HG03066 (cell line): ENCODE measurements around the gene PRKACA.

Experiments
- ATAC-seq: cut with Tn5 transposase; IDR thresholded peaks from one replicate; pipeline ENCODE4 v1.9.1; 2021; ENCODE audit warnings: low read depth; ENCODE audit not compliant: unreplicated experiment

The PRKACA gene

DNA sequence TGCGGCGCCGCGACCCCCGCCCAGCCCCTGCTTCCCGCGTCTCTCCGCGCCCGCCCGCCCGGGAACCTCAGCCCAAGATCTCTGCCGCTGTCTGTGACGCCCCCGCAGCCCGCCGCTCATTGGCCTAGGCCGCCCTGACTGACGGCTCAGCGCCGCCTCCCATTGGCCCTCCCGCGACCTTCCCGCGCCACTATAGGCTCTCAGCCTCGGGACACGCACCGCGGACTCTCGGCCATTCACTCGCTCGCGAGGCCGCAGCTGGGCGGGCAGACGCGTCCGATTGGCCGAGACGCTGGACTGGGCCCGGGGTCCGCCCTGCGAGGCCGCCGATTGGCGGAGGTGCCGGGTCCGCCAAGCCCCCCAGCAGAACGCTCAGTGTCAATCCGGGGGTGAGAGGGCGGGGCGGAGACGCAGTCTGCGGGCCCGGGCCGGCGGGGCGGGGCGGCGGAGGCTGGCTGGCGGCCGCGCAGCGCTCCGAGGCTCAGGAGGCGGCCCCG, at the start of gene PRKACA:
TSS of gene PRKACA (minus strand) at position 95 of the 497 bp plus-strand sequence. CDS start 215 bp downstream, outside the sequence.
- ATAC-seq = peak; percentile 81

DNA sequence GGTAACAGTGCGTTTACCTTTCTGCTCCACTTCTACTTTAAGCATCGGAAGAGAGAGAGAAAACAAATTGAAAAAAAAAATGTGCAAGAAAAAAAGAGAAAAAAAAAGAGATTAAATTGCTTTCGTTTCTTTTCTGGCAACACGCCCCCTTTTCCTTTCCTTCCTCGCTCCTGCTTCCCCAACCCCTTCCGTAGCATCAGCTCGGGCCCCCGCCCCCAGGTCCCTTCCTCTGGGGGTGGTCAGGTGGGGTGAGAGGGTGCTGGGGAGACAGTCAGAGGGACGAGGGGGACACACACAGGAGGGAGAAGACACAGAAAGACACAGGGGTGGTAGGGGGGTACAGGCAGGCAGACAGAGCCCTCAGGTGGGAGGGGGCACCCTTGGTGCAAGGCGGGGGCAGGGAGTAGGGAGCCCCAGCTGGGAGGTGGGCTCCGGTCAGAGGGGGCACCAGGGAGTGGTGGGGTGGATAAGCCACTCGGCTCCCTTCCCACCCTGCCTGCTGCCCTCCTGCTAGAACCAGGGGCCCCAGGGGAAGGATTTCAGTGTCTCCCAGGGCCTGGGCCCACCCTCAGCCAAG, 49.5 kb upstream of the PRKACA start:
- no peak for ATAC-seq

DNA sequence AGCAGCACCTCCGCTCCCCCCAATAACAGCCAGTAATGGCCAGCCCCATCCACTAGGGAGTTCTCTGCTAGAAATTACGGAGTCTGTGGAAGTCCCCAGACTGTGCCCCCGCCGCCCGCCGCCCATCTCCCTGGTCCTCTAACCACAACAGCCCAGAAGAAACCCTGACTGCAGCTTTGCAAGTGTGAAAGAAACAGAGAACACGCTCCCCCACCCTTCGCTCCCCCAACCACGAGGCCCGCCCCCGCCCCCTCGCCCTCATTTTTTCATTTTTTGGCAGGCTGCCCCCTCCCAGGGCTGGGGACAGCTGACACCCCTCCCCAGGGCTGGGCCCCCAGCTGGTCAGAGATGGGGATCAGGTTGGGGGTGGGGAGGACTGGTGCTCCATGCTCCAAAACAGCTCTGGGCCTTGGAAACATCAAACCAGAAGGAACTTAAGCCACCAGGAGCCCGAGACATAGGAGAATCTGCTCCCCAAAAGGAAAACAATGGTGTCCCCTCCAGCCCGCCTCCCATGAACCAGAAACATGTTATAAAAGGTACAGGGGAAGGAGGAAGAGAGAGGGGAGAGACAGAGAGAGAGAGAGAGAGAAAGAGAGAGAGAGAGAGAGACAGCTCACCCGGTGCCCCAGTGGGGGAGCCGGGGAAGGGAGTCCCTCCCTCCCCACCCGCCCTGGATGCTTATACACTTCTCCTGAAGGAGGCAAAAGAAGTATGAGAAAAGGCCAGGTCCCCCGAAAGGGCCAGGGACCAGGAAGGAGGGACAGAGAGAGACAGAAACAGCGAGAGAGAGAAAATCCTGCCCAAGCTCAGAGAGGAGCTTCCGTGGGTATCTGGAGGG, 48.6 kb upstream of the PRKACA start:
- no peak for ATAC-seq

DNA sequence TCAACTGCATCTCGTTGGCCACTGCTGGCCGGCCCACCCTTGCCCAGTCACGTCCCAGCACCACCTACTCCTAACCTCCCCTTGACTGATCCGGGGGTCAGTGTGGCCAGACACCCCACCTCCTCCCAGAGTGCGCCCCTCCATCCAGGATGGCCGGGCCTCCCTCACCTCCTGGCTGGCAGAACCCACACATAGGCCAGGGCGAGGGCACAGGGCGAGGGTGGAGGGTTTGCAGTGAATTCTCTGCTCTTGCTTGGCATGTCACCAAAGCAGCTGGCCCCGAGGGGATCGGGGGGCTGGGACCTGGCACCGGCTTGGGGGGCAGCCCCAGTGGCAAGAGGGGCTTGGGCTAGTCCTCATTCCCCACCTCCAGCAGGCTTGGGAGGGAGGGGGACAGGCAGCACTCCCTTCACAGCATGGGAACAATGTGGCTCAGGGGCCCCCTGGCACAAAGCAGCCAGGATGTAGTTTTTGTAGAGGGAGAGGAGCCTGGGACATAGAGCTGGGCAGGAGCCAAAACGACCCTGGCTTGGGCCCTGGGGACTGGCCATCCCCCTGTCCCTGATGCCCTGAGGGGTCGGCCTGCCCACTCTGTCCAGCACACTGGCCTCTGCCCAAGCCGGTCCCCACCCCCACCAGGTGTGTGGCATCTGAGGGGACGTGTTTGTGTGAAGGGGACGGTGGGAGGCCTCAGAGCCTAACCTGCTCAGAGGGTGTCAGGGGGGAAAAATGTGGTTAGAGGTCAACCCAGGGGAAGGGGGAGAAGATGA, 47.3 kb upstream of the PRKACA start:
- no peak for ATAC-seq

DNA sequence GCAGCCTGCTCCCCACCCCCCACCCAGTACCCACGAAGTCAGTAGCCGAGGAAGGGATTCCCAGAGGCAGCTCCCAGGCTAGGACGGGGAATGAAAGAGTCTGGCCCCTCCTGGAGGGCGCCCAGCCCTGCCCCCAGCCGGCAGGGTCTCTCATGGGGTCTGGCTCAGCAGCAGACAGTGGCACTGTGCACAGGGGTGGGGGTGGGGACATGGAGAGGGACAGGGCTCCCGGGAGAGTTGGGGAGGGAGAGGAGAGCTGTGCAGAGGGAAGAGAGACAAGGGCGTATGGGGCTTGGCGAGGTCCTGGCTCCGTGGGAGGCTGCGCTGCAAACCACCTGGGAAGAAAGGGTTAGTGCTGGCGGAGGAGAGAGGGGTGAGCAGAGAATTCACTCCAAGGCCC, 46.5 kb upstream of the PRKACA start:
- no peak for ATAC-seq

DNA sequence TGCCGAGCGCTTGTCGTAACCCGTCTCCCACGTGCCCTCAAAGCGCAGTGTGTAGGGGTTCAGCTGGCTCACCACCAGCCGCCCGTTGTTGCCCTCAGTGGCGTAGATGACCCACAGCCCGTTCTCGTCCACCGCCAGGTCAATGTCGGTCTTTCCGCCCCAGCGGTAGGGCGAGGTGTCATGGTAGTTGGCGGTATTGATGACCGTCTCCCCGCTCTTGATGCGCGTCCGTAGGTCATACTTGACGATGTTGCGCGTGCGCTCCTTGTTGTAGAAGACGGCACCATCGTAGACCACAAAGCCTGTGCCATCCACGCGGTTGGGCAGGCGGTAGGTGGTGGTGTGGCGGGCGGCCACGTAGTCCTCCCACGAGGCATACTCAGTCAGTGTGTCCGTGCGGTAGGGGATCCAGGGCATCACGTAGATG, 45.3 kb upstream of the PRKACA start:
- no peak for ATAC-seq

DNA sequence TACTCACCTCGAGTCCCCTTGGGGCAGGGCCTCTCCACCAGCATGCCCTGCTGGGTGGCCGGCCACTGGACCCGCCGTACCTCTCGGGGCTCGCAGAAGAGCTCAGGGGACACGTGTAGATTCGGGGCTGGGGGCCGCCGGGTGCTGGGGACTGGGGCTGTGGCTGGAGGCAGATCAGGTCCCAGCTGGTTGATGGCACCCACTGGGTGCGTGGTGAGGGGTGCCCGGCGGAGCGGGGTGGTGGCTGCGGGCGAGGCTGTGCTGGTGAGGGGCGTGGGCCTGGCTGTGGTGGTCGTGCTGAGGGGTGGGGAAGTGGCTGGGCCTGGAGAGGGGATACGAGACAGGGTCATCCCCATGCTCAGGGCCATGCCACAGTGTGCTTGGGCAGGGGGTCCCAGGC, 43.7 kb upstream of the PRKACA start:
- no peak for ATAC-seq

DNA sequence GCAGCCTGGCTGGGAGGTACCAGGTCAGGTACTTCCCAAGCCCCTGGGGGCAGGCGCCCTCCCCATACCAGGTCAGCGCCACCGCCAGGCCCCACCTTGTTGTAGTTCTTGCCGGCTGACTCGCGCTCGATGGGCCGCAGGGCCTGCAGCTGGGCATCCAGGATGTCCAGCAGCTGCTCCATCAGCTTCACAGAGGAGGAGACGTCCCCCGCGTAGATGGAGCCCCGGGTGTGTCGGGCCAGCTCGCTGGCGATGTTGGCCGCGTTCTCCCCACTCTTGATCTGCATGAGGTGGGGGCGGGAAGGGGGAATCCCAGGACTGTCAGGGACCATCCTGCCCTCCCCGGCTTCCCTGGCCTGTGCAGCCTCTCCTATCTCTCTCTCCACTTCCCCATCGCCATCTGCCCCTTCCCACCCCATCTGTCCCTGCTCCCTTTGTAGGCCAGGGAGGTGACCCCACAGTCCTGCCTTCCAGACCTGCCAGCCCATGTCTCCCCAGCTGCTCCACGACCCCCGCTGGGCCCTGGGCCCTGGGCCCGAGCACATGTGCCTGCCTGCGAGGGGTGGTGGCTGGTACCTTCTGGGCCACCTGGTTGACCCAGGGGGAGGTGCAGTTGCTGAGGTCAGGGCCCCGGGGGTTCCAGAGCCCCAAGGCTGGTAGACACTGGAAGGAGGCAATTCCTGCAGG, 42.6 kb upstream of the PRKACA start:
- no peak for ATAC-seq

DNA sequence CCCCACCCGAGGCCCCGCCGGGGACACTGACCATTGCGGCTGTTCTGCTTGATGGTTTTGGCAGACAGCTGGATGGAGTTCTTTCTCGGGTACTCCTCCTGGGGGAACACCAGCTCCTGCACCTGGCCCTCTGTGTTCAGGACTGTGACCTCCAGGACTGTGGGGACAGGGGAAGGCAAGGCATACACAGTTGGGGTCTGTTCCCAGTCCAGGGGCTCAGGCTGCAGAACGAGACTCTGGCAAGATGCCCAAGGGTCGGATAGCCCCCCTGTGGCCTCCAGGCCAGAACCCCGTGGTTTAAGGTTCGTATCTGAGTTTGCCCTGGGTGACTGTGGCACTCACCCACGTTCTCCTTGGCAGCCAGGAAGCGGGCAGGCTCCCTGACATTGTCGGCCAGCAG, 41.5 kb upstream of the PRKACA start:
- ATAC-seq = no peak

DNA sequence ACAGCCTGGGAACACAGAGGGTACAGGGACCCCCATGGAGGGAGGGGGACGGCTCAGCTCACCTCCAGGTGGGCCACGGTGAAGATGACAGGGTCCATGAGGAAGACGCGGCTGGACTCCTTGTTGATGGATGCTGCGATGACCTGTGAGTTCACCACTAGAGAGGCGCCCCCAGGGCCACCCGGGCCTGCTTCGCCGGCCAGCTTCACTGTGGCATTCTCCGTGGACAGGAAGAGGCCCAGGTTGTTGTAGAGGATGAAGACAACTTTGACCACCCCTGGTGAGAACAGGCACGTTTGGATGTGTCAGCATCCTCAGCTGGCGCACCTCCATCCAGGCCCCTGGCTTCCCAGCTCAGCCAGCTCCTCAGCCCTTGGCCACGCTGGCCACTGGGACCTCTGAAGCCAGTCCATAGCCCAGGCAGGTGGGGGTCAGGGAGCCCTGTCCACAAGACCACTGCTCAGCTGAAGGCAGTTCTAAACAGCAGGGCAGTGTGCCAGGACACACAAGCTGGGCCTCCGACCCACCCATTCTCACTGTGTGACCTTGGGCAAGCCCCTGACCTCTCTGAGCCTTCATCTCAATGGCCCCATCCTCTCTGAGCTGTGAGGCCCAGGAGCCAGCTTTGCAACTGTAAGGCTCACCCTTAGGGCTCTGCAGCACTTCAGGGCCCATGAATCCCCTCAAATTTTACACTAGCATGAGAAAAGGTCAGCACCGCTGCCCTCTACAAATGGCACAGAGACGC, 40.9 kb upstream of the PRKACA start:
- no peak for ATAC-seq

DNA sequence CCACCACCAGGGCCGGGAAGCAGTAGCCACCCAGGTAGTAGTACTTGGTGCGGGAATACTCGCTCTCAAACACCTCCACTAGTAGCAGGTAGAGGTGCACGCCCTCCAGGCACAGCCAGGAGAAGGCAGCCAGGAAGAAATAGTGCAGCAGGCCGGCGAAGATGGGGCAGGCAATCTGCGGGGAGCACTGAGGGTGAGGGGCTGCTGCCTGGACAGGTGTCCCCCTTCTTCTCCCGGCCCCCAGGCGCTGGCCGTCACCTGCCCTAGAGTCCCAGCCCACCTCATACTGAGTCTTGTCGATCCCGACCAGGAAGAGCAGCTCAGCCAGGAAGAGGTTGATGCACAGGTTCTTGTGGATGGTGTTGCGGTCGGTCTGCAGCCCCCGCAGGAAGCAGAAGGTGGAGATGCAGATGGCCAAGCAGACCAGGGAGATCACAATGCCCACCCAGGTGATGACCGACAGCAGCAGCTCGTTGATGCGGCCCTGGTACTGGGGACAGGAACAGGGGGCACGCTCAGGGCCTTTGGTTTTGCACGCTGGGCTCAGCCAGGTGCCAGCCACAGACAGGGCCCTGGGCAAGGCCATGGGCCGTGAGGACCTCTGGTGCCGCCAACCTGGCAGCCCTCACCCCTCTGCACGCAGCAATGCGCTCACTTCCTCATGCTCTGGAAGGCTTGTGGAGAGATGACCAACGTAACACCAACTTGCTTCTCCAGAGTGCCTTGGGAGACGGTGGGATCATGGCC, 39.6 kb upstream of the PRKACA start:
- no peak for ATAC-seq

DNA sequence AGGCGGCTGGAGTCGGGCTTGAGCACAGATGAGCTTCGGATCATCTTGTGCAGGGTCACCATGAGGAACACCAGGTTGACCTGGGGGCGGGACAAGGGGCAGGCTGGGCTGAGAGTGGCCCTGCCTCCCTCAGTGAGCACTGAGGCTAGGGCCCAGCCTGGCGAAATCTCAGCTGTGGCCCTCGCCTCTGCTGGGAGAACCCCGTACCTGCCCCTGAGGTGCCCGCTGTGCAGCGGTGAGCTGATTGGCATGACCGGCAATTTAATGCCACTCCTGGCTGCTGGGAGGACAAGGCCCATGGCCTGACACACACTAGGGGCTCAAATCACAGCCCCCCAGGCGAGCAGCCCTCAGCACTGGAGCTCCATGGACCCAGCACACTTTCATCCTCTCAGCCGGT, 38.6 kb upstream of the PRKACA start:
- no peak for ATAC-seq

DNA sequence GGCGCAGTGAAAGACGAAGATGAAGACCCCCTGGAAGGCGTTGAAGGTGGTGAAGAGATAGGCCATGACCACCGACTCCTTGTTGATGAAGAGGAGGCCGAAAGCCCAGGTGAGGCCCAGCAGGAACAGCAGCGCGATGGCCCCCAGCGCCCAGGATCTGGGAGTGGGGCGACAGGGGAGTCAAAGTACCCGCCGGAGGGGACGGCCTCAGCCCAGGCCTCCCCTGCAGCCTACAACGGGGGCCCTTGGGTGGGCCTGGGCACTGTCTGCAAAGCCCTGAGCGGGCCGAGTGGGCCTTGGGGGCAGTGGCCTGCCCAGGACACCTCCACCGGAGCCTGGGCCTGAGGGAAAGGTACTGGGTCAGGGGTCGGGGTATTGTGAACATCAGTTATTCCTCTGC, 37.8 kb upstream of the PRKACA start:
- ATAC-seq = no peak

DNA sequence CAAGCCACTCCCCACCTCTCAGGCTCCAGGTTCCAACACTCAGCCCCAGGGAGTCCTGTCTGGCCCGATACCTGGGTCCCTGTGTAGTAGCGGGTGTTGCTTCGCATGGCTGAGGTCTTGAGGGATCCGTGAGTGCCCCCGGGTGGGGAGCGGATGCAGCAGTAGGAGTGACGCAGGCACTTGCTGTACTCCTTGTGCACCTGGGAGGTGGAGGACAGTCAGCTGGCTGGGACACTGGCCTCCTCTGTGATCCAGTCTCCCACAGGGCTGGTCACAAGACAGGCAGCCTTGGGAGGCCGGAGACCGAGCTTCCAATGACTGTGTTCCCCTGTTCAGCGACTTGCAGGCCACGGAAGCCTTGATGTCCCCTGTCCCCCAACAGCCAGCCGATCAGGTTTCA, 35.2 kb upstream of the PRKACA start:
- no peak for ATAC-seq

DNA sequence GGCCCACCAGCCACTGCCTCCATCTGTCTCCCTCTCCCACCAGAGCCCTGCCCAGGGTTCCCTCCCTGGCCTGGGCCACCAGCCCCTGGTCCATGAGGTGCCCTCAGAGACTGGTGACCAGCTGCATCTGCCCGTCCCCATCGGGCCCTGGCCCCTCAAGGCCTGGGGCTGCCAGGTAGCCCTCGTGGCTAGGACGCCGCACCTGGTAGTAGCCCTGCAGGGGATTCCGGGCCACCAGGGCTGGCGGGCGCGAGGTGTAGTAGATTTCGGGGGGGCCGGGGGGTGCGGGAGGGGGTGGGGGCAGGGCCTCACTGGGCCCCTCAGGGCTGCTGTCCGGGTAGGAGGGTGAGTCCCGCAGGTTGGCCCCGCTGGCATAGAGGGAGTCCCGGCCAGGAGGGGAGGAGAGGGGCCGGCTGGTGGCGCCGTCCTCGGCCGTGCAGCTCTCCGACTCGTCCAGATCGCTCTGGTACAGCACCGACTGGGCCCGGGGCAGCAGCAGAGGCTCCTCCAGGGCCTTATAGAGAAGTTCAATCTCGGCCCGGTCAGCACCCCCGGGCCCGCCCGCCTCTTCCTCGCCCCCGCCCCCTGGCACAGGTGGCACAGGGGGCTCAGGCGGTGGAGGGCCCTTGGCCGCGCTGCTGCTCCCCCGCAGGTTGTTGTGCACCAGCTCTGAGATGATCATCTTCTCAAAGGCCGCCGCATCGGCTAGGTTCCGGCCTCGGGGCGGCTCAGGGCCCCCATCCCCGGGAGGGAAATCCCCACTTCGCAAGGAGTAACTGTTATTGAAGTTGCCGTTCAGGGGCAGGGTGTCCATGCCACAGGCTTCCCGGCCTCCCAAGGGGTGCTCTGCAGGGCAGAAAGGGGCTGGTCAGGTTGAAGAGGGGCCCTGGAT, 33.5 kb upstream of the PRKACA start:
- no peak for ATAC-seq

DNA sequence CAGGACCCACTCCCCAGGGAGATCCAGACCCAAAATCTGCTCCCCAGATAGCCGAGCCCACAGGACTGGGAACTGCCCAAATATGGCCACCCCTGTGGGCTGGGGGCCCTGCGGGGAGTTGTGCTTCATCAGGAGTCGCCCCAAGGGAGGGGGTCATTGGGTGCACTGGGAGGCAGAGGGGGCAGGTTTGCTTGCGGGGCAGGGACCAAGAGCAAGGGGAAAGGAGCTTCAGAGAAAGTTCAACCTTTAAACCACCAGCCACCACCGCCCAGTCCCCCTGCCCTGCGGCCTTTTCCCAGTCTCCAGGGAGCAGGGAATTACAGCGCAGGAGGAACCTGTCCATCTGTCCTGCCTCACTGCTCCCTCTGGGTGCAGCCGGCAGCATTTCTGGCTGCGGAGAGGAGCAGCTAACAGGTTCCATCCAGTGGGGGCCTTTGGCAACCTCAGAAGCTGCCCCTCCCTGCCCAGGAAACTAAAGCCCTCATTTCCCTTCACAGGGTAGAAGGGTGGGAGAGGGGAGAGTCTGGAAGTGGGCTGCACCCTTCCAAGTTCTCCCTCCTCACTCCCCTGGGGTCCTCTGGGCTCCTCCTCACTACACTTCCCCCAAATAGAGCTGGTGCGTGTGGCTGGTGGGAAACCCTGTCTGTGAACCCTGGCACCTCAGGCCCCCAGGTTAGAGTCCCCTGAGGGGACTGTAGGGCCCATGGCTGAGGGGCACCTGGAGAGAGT, 32.6 kb upstream of the PRKACA start:
- ATAC-seq = no peak

DNA sequence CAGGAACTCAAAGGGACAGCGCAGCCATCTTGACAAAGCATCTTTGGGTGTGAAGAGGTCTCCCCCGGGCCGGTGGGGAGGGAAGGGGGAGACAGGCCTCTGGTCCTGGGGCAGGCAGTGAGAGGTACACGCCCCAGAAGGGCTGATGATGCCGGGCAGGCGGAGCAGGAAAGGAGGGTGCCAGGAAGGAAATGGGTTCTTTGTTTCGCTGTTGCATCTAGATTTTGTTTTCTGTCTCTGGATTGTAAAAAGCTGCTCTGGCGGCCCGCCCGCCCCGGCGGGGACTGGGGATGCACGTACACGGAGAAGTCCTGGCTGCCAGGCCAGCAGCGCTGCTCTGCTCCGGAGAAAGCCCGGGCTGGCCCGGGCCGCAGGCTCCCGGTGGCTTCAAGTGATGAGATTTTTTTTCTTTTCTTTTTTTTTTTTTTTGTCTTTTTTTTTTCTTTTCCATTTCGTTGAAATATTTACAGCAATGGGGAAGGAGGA, 32.0 kb upstream of the PRKACA start:
- no peak for ATAC-seq
